ENCODE results near the gene SNAI3. TPM values are rescaled to one million over a fixed set of nuclear protein-coding genes. Genes with fewer than 3 reads are reported as not detected.

The SNAI3 gene
- total and polyA plus RNA-seq, 4 experiments from 2014 or later: 11.6 to 22.9 (median 14.8) TPM

- ChIA-PET POLR2A (ENCODE audit: partially characterized antibody) (interaction anchor here (0.7 to 10.2 kb wide), 2 partner anchors 14 to 22 kb away, joined by 3 to 249 read pairs; partner anchors contain the start of genes CTU2 and RNF166), CTCF (ENCODE audit: partially characterized antibody) (no interaction called here)
- Histone ChIP-seq H3K9me3 (ENCODE audit: control insufficient read depth in 1 of 2, low read length in 2 of 2) (no peaks in the 10 kb centered on the region), H3K27me3 (ENCODE audit: insufficient read depth, low read length) (no peaks in the 10 kb centered on the region), H3K27ac (ENCODE audit: low read depth, low read length) (no peak overlapping the region), H3K4me1 (ENCODE audit: insufficient read depth, low read length) (peaks cover 74% of the 10 kb centered on the region), H3K36me3 (ENCODE audit: insufficient read depth, low read length) (peaks cover 1% of the 10 kb centered on the region), H3K4me3 (ENCODE audit: low read length in 2 of 2) (no peak overlapping the region)
- no peak for DNase-seq
- intact Hi-C loops (cut with micrococcal nuclease): no loop called here
- peaks cover 21 to 64% (median 44%) of the 10 kb centered on the region in 4 donors for H3K4me1 Mint-ChIP-seq
- H3K27me3 Mint-ChIP-seq: no peaks in the 10 kb centered on the region
- H3K9me3 Mint-ChIP-seq: no peaks in the 10 kb centered on the region
- peak overlapping the region; percentile 40 to 90 (median 77) for H3K27ac Mint-ChIP-seq
- H3K36me3 Mint-ChIP-seq: peaks cover 0 to 4% of the 10 kb centered on the region in 2 donors
- H3K4me3 Mint-ChIP-seq: peak overlapping the region; percentile 21 to 66 (median 47)
Observed at GRCh38 chr16:88690341-88691128, 4.2 kb upstream of the SNAI3 start.

- H3K27me3 Mint-ChIP-seq: no peaks in the 10 kb centered on the region
- DNase-seq: no peak
- POLR2A ChIA-PET (ENCODE audit: partially characterized antibody): interaction anchor here (1.7 to 10.2 kb wide), 5 partner anchors 9 to 55 kb away, joined by 5 to 249 read pairs (median 8); partner anchors contain the start of genes CTU2, MVD and RNF166
- peak overlapping the region in 2 of 7 donors; percentile 66 to 72 for H3K27ac Mint-ChIP-seq
- CTCF ChIA-PET (ENCODE audit: partially characterized antibody): interaction anchor here (0.9 to 1.8 kb wide), 4 partner anchors 10 to 50 kb away, joined by 3 to 8 read pairs (median 4); partner anchors contain the start of gene IL17C
- Histone ChIP-seq H3K27me3 (ENCODE audit: insufficient read depth, low read length) (no peaks in the 10 kb centered on the region), H3K27ac (ENCODE audit: low read depth, low read length) (no peak overlapping the region), H3K36me3 (ENCODE audit: insufficient read depth, low read length) (no peaks in the 10 kb centered on the region), H3K9me3 (ENCODE audit: control insufficient read depth in 1 of 2, low read length in 2 of 2) (no peaks in the 10 kb centered on the region), H3K4me1 (ENCODE audit: insufficient read depth, low read length) (peaks cover 73% of the 10 kb centered on the region), H3K4me3 (ENCODE audit: low read length in 2 of 2) (no peak overlapping the region)
- H3K36me3 Mint-ChIP-seq: no peaks in the 10 kb centered on the region
- H3K9me3 Mint-ChIP-seq: no peaks in the 10 kb centered on the region
- intact Hi-C loops (cut with micrococcal nuclease): loop anchor here (5.0 kb wide), 2 partner anchors 51 to 94 kb away; partner anchors contain the start of gene IL17C
- H3K4me1 Mint-ChIP-seq: peaks cover 26 to 70% (median 51%) of the 10 kb centered on the region in 4 donors
- H3K4me3 Mint-ChIP-seq: peak overlapping the region in 4 of 8 donors; percentile 27 to 64 (median 36)
Observed at GRCh38 chr16:88688013-88688778, 1.9 kb upstream of the SNAI3 start.

- no peak overlapping the region for H3K4me3 ChIP-seq (ENCODE audit: low read length in 2 of 2)
- POLR2A ChIA-PET (ENCODE audit: partially characterized antibody): interaction anchor here (0.6 to 10.2 kb wide), 9 partner anchors 10 to 124 kb away, joined by 3 to 249 read pairs (median 7); partner anchors contain the start of genes APRT, CTU2, MVD and RNF166
- no peaks in the 10 kb centered on the region for H3K27me3 Mint-ChIP-seq
- peak overlapping the region in 2 of 8 donors; percentile 3 to 46 for H3K4me3 Mint-ChIP-seq
- no peaks in the 10 kb centered on the region for H3K36me3 ChIP-seq (ENCODE audit: insufficient read depth, low read length)
- peaks cover 68% of the 10 kb centered on the region for H3K4me1 ChIP-seq (ENCODE audit: insufficient read depth, low read length)
- no peaks in the 10 kb centered on the region for H3K9me3 Mint-ChIP-seq
- no peaks in the 10 kb centered on the region for H3K27me3 ChIP-seq (ENCODE audit: insufficient read depth, low read length)
- intact Hi-C loops (cut with micrococcal nuclease): loop anchor here (5.0 kb wide), 2 partner anchors 50 to 95 kb away; partner anchors contain the start of gene IL17C
- CTCF ChIA-PET (ENCODE audit: partially characterized antibody): interaction anchor here (0.9 to 3.3 kb wide), 5 partner anchors 11 to 49 kb away, joined by 3 to 21 read pairs (median 4); partner anchors contain the start of gene IL17C
- DNase-seq: no peak
- H3K9me3 ChIP-seq (ENCODE audit: control insufficient read depth in 1 of 2, low read length in 2 of 2): no peaks in the 10 kb centered on the region
- H3K27ac Mint-ChIP-seq: peak overlapping the region in 2 of 7 donors; percentile 30 to 66
- no peak overlapping the region for H3K27ac ChIP-seq (ENCODE audit: low read depth, low read length)
- H3K4me1 Mint-ChIP-seq: peaks cover 23 to 67% (median 48%) of the 10 kb centered on the region in 4 donors
- no peaks in the 10 kb centered on the region for H3K36me3 Mint-ChIP-seq
Observed at GRCh38 chr16:88687676-88688012, 1.3 kb upstream of the SNAI3 start.

- intact Hi-C loops (cut with micrococcal nuclease): loop anchor here (5.0 kb wide), 2 partner anchors 50 to 95 kb away; partner anchors contain the start of gene IL17C
- Histone ChIP-seq H3K27me3 (ENCODE audit: insufficient read depth, low read length) (no peaks in the 10 kb centered on the region), H3K36me3 (ENCODE audit: insufficient read depth, low read length) (no peaks in the 10 kb centered on the region), H3K9me3 (ENCODE audit: control insufficient read depth in 1 of 2, low read length in 2 of 2) (no peaks in the 10 kb centered on the region), H3K4me3 (ENCODE audit: low read length in 2 of 2) (no peak overlapping the region), H3K27ac (ENCODE audit: low read depth, low read length) (no peak overlapping the region), H3K4me1 (ENCODE audit: insufficient read depth, low read length) (peaks cover 68% of the 10 kb centered on the region)
- CTCF ChIA-PET (ENCODE audit: partially characterized antibody): interaction anchor here (0.9 to 3.3 kb wide), 5 partner anchors 11 to 94 kb away, joined by 3 to 21 read pairs (median 4); partner anchors contain the start of gene IL17C
- H3K4me3 Mint-ChIP-seq: peak overlapping the region in 6 of 8 donors; percentile 3 to 65 (median 52)
- H3K27me3 Mint-ChIP-seq: no peaks in the 10 kb centered on the region
- no peaks in the 10 kb centered on the region for H3K9me3 Mint-ChIP-seq
- DNase-seq: no peak
- H3K4me1 Mint-ChIP-seq: peaks cover 24 to 67% (median 48%) of the 10 kb centered on the region in 4 donors
- peaks cover 0 to 3% of the 10 kb centered on the region in 2 donors for H3K36me3 Mint-ChIP-seq
- peak overlapping the region in 2 of 7 donors; percentile 18 to 25 for H3K27ac Mint-ChIP-seq
- POLR2A ChIA-PET (ENCODE audit: partially characterized antibody): interaction anchor here (0.6 to 10.2 kb wide), 9 partner anchors 10 to 125 kb away, joined by 3 to 249 read pairs (median 7); partner anchors contain the start of genes APRT, CTU2, MVD and RNF166
Observed at GRCh38 chr16:88687254-88687576, 908 bp upstream of the SNAI3 start.

GRCh38 chr16:88686062-88686438, 257 bp downstream of the SNAI3 start:
- H3K4me3 Mint-ChIP-seq: peak overlapping the region; percentile 81 to 89 (median 84)
- CTCF ChIA-PET (ENCODE audit: partially characterized antibody): interaction anchor here (1.2 to 3.3 kb wide), 4 partner anchors 14 to 93 kb away, joined by 3 to 21 read pairs (median 8); no protein-coding TSS in a partner anchor
- Histone ChIP-seq H3K36me3 (ENCODE audit: insufficient read depth, low read length) (peaks cover under 1% of the 10 kb centered on the region), H3K27me3 (ENCODE audit: insufficient read depth, low read length) (no peaks in the 10 kb centered on the region), H3K4me1 (ENCODE audit: insufficient read depth, low read length) (peaks cover 68% of the 10 kb centered on the region), H3K27ac (ENCODE audit: low read depth, low read length) (peak overlapping the region; percentile 68), H3K4me3 (ENCODE audit: low read length in 2 of 2) (peak overlapping the region; percentile 82 to 90), H3K9me3 (ENCODE audit: control insufficient read depth in 1 of 2, low read length in 2 of 2) (no peaks in the 10 kb centered on the region)
- POLR2A ChIA-PET (ENCODE audit: partially characterized antibody): interaction anchor here (1.2 to 10.2 kb wide), 9 partner anchors 11 to 116 kb away, joined by 3 to 249 read pairs (median 6); partner anchors contain the start of genes CTU2, RNF166 and ZC3H18
- H3K4me1 Mint-ChIP-seq: peaks cover 26 to 67% (median 49%) of the 10 kb centered on the region in 4 donors
- peak in 1 of 5 donors; percentile 56 for DNase-seq
- H3K27me3 Mint-ChIP-seq: no peaks in the 10 kb centered on the region
- H3K9me3 Mint-ChIP-seq: no peaks in the 10 kb centered on the region
- peak overlapping the region in 6 of 7 donors; percentile 53 to 96 (median 80) for H3K27ac Mint-ChIP-seq
- intact Hi-C loops (cut with micrococcal nuclease): loop anchor here (1.0 to 5.0 kb wide), 6 partner anchors 15 to 96 kb away; partner anchors contain the start of genes CTU2, CYBA, IL17C and MVD
- H3K36me3 Mint-ChIP-seq: peaks cover under 1 to 11% of the 10 kb centered on the region in 2 donors

- peaks cover 23 to 67% (median 46%) of the 10 kb centered on the region in 4 donors for H3K4me1 Mint-ChIP-seq
- H3K4me3 Mint-ChIP-seq: peak overlapping the region; percentile 81 to 89 (median 84)
- H3K27me3 Mint-ChIP-seq: no peaks in the 10 kb centered on the region
- peak overlapping the region; percentile 60 to 96 (median 79) for H3K27ac Mint-ChIP-seq
- peaks cover 7% of the 10 kb centered on the region for H3K36me3 ChIP-seq (ENCODE audit: insufficient read depth, low read length)
- H3K36me3 Mint-ChIP-seq: peaks cover 3 to 14% of the 10 kb centered on the region in 2 donors
- ChIA-PET CTCF (ENCODE audit: partially characterized antibody) (interaction anchor here (0.7 to 3.3 kb wide), 10 partner anchors 9 to 115 kb away, joined by 3 to 21 read pairs (median 5); partner anchors contain the start of gene ZC3H18), POLR2A (ENCODE audit: partially characterized antibody) (interaction anchor here (1.0 to 10.2 kb wide), 11 partner anchors 12 to 115 kb away, joined by 3 to 249 read pairs (median 5); partner anchors contain the start of genes CTU2, MVD, RNF166 and ZC3H18)
- peak overlapping the region; percentile 68 for H3K27ac ChIP-seq (ENCODE audit: low read depth, low read length)
- H3K4me1 ChIP-seq (ENCODE audit: insufficient read depth, low read length): peaks cover 68% of the 10 kb centered on the region
- peak; percentile 48 to 74 (median 49) for DNase-seq
- H3K27me3 ChIP-seq (ENCODE audit: insufficient read depth, low read length): no peaks in the 10 kb centered on the region
- H3K9me3 ChIP-seq (ENCODE audit: control insufficient read depth in 1 of 2, low read length in 2 of 2): no peaks in the 10 kb centered on the region
- H3K4me3 ChIP-seq (ENCODE audit: low read length in 2 of 2): peak overlapping the region; percentile 82 to 90
- intact Hi-C loops (cut with micrococcal nuclease): loop anchor here (1.0 to 5.0 kb wide), 6 partner anchors 16 to 97 kb away; partner anchors contain the start of genes CTU2, CYBA, IL17C and MVD
- H3K9me3 Mint-ChIP-seq: no peaks in the 10 kb centered on the region
Observed at GRCh38 chr16:88685156-88686061, 898 bp downstream of the SNAI3 start.

All from CD4-positive, alpha-beta memory T cell (primary cell).